DND-41 (cell line): ENCODE results near the gene AUTS2.

Source experiments
- ATAC-seq: fragments of 200-7000 bp; cut with Tn5 transposase; 3 replicates; pipeline ENCODE4 v1.9.1; 2021; ENCODE audit warnings: low read depth; ENCODE audit not compliant: insufficient read depth
- DNase-seq: peaks from one replicate; pipeline ENCODE4 v3.0.0-alpha.2; 2020
- H2AFZ ChIP-seq: 2 replicates; pipeline ENCODE4 v1.6.0; 2012; ENCODE audit warnings: low read depth, low read length
- H3K27ac ChIP-seq: 2 replicates; pipeline ENCODE4 v1.5.1; 2012; ENCODE audit warnings: low read length, inconsistent platforms
- H3K27me3 ChIP-seq: fragments of 200-600 bp; sonication (generic); 2 replicates; pipeline ENCODE4 v1.6.0; 2012; ENCODE audit warnings: low read length, mild to moderate bottlenecking, inconsistent platforms; ENCODE audit not compliant: insufficient read depth, poor library complexity
- H3K36me3 ChIP-seq: 2 replicates; pipeline ENCODE4 v1.5.1; 2012; ENCODE audit warnings: low read length, inconsistent platforms; ENCODE audit not compliant: insufficient read depth
- H3K4me1 ChIP-seq: 2 replicates; pipeline ENCODE4 v1.5.1; 2012; ENCODE audit warnings: mild to moderate bottlenecking, low read length; ENCODE audit not compliant: insufficient read depth
- H3K4me2 ChIP-seq: 2 replicates; pipeline ENCODE4 v1.6.0; 2012; ENCODE audit warnings: mild to moderate bottlenecking, moderate library complexity, low read length, inconsistent platforms; ENCODE audit not compliant: insufficient read depth
- H3K4me3 ChIP-seq, 2 experiments: fragments of 200-600 bp in 1 of 2; shearing (Covaris generic) in 1 of 2; 2 replicates each; pipeline ENCODE4 v1.5.1; 2012 to 2016; ENCODE audit warnings: inconsistent platforms in 2 of 2, low read length in 2 of 2, mild to moderate bottlenecking in 2 of 2, low read depth in 1 of 2, moderate library complexity in 1 of 2
- H3K79me2 ChIP-seq: 2 replicates; pipeline ENCODE4 v1.6.0; 2012; ENCODE audit warnings: low read length, inconsistent platforms; ENCODE audit not compliant: insufficient read depth
- H3K9ac ChIP-seq: 2 replicates; pipeline ENCODE4 v1.6.0; 2012; ENCODE audit warnings: low read depth, mild to moderate bottlenecking, inconsistent platforms, low read length, moderate library complexity
- H3K9me3 ChIP-seq: 2 replicates; pipeline ENCODE4 v1.5.1; 2012; ENCODE audit warnings: low read length, moderate library complexity, mild to moderate bottlenecking, inconsistent platforms; ENCODE audit not compliant: insufficient read depth, severe bottlenecking
- H4K20me1 ChIP-seq: 2 replicates; pipeline ENCODE4 v1.6.0; 2012; ENCODE audit warnings: low read length; ENCODE audit not compliant: insufficient read depth
- CTCF ChIP-seq: IDR thresholded peaks from 2 replicates; pipeline ENCODE4 v1.5.1; 2012; ENCODE audit warnings: borderline replicate concordance, low read length, moderate library complexity, mild to moderate bottlenecking; ENCODE audit not compliant: poor library complexity, severe bottlenecking; ENCODE audit errors: extremely low read depth
- EZH2 ChIP-seq: IDR thresholded peaks from 3 replicates; pipeline ENCODE4 v1.6.1; 2012; ENCODE audit warnings: borderline replicate concordance, low read depth, mild to moderate bottlenecking, moderate library complexity, low read length, inconsistent platforms; ENCODE audit not compliant: severe bottlenecking

Gene AUTS2

GRCh38 chr7:70336536-70336935 is 738.3 kb downstream of the AUTS2 start:
- TF ChIP-seq CTCF (no peak), EZH2 (no peak)
- H3K27me3 ChIP-seq: no peaks in the 10 kb centered on the region
- H3K9ac ChIP-seq: no peak overlapping the region
- H3K36me3 ChIP-seq: no peaks in the 10 kb centered on the region
- H3K4me1 ChIP-seq: peaks cover 22% of the 10 kb centered on the region
- no peak for DNase-seq
- H3K4me3 ChIP-seq: no peak overlapping the region
- no peak overlapping the region for H2AFZ ChIP-seq
- no peak overlapping the region for H3K4me2 ChIP-seq
- no peaks in the 10 kb centered on the region for H3K79me2 ChIP-seq
- H3K27ac ChIP-seq: no peak overlapping the region
- no peaks in the 10 kb centered on the region for H4K20me1 ChIP-seq
- no peaks in the 10 kb centered on the region for H3K9me3 ChIP-seq
- no peak for ATAC-seq

GRCh38 chr7:70338015-70338414 is 739.7 kb downstream of the AUTS2 start:
- no peaks in the 10 kb centered on the region for H3K9me3 ChIP-seq
- no peak overlapping the region for H3K4me3 ChIP-seq
- H3K4me1 ChIP-seq: peaks cover 22% of the 10 kb centered on the region
- no peak overlapping the region for H3K4me2 ChIP-seq
- H3K27ac ChIP-seq: no peak overlapping the region
- H3K36me3 ChIP-seq: no peaks in the 10 kb centered on the region
- H2AFZ ChIP-seq: no peak overlapping the region
- no peaks in the 10 kb centered on the region for H4K20me1 ChIP-seq
- ATAC-seq (no peak), DNase-seq (no peak)
- TF ChIP-seq CTCF: no peak
- no peak for TF ChIP-seq EZH2
- no peak overlapping the region for H3K9ac ChIP-seq
- no peaks in the 10 kb centered on the region for H3K27me3 ChIP-seq
- no peaks in the 10 kb centered on the region for H3K79me2 ChIP-seq

DNA sequence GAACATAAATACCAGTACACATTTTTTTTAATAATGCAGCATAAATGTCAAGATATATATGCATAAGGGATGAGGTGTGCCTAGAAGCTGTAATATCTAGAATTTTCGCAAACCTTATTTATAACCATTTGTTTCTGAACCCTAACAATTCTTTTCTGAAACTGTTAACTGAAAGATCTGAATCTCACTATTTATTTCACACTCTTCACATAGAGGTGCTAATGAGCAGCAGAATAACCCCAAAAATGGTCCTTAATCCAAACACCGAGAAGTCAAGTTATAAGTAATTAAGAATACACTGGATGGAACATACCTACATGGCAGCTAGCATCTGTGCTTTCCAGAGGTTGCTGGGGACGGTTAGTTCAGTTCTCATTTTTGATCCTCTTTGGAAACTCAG is 742.0 kb downstream of the AUTS2 start:
- H2AFZ ChIP-seq: no peak overlapping the region
- TF ChIP-seq EZH2: no peak
- no peak for TF ChIP-seq CTCF

DNA sequence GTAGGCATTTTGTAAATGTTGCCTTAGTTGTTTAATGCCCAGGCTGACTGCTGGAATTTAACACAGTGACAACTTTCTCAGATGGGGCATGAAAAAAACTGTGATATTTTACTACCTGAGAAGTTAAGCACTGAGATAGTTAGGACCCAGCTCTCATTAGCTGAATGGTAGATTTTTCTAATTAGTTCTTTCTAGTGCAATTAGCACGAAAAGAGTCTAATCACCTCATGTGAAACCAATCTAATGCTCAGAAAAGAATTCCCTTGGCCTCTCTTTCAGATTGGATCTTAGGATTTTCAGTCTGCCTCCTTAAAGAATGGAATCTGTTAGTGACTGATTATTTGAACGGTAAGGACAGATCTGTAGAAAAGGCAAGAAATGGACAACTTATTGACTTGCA is 743.2 kb downstream of the AUTS2 start:
- Histone ChIP-seq H3K79me2 (no peaks in the 10 kb centered on the region), H3K4me1 (no peaks in the 10 kb centered on the region)

More for the DNA sequence above, 742.0 kb downstream of the AUTS2 start:
- no peak for ATAC-seq
- no peaks in the 10 kb centered on the region for H4K20me1 ChIP-seq
- no peak overlapping the region for H3K4me3 ChIP-seq
- no peak overlapping the region for H3K27ac ChIP-seq
- DNase-seq: no peak
- no peaks in the 10 kb centered on the region for H3K27me3 ChIP-seq
- H3K79me2 ChIP-seq: no peaks in the 10 kb centered on the region
- H3K36me3 ChIP-seq: no peaks in the 10 kb centered on the region
- H3K9ac ChIP-seq: no peak overlapping the region
- no peaks in the 10 kb centered on the region for H3K9me3 ChIP-seq
- H3K4me2 ChIP-seq: no peak overlapping the region
- H3K4me1 ChIP-seq: peaks cover 6% of the 10 kb centered on the region

More for the DNA sequence above, 743.2 kb downstream of the AUTS2 start:
- Histone ChIP-seq H2AFZ (no peak overlapping the region), H3K4me3 (no peak overlapping the region), H3K9me3 (no peaks in the 10 kb centered on the region), H4K20me1 (no peaks in the 10 kb centered on the region), H3K36me3 (no peaks in the 10 kb centered on the region), H3K4me2 (no peak overlapping the region), H3K27me3 (no peaks in the 10 kb centered on the region), H3K9ac (no peak overlapping the region), H3K27ac (no peak overlapping the region)
- no peak for ATAC-seq
- DNase-seq: no peak
- TF ChIP-seq EZH2 (no peak), CTCF (no peak)
